OCI-LY1 (cell line): ENCODE results near the gene CA12.
"Not testable (repeated sequence)": the region's sequence is repeated elsewhere in the genome, so short reads cannot be mapped to it uniquely, and the experiment has no call there.

Source experiments
- H2AFZ ChIP-seq: fragments of 200-600 bp; sonication (generic), shearing (Covaris generic); 2 replicates; pipeline ENCODE4 v1.6.0; 2014; ENCODE audit warnings: antibody characterized with exemption, mild to moderate bottlenecking, low read length
- H3F3A ChIP-seq: fragments of 200-600 bp; sonication (generic), shearing (Covaris generic); 2 replicates; pipeline ENCODE4 v1.6.0; 2014; ENCODE audit warnings: mild to moderate bottlenecking, antibody characterized with exemption, low read length, moderate library complexity; ENCODE audit not compliant: insufficient read depth
- H3K27ac ChIP-seq: fragments of 200-600 bp; sonication (generic); 2 replicates; pipeline ENCODE4 v1.5.1; 2014; ENCODE audit warnings: low read length, mixed run types, mild to moderate bottlenecking, low read depth; ENCODE audit not compliant: poor library complexity, severe bottlenecking
- H3K27me3 ChIP-seq: fragments of 200-600 bp; sonication (generic); 2 replicates; pipeline ENCODE4 v1.6.0; 2014; ENCODE audit warnings: antibody characterized with exemption, mild to moderate bottlenecking, low read length, moderate library complexity; ENCODE audit not compliant: insufficient read depth
- H3K36me3 ChIP-seq: fragments of 200-600 bp; sonication (generic); 2 replicates; pipeline ENCODE4 v1.6.1; 2014; ENCODE audit warnings: mild to moderate bottlenecking, antibody characterized with exemption, low read length, moderate library complexity, mixed read lengths; ENCODE audit not compliant: insufficient read depth
- H3K4me1 ChIP-seq: fragments of 200-600 bp; sonication (generic); 2 replicates; pipeline ENCODE4 v1.5.1; 2014; ENCODE audit warnings: mild to moderate bottlenecking, low read length, moderate library complexity; ENCODE audit not compliant: insufficient read depth, severe bottlenecking
- H3K4me2 ChIP-seq: fragments of 200-600 bp; sonication (generic), shearing (Covaris generic); 2 replicates; pipeline ENCODE4 v1.6.1; 2014; ENCODE audit warnings: low read length
- H3K4me3 ChIP-seq: fragments of 200-600 bp; sonication (generic); 2 replicates; pipeline ENCODE4 v1.5.1; 2014; ENCODE audit warnings: low read length, low read depth, mild to moderate bottlenecking, mixed read lengths; ENCODE audit not compliant: poor library complexity, severe bottlenecking
- H3K79me2 ChIP-seq: fragments of 200-600 bp; shearing (Covaris generic); 2 replicates; pipeline ENCODE4 v1.6.1; 2016; ENCODE audit warnings: mixed run types, low read length, mixed read lengths; ENCODE audit not compliant: insufficient read depth
- H3K9ac ChIP-seq: fragments of 200-600 bp; sonication (generic), shearing (Covaris generic); 2 replicates; pipeline ENCODE4 v1.6.1; 2014; ENCODE audit warnings: mild to moderate bottlenecking, low read length, mixed read lengths
- H3K9me2 ChIP-seq: fragments of 200-600 bp; sonication (generic), shearing (Covaris generic); 2 replicates; pipeline ENCODE4 v1.6.1; 2014; ENCODE audit warnings: low read depth, mild to moderate bottlenecking, low read length, mixed read lengths
- H3K9me3 ChIP-seq: fragments of 200-600 bp; shearing (Covaris generic); 2 replicates; pipeline ENCODE4 v1.6.1; 2014; ENCODE audit warnings: low read length, mixed read lengths
- H4K20me1 ChIP-seq: fragments of 200-600 bp; sonication (generic), shearing (Covaris generic); 2 replicates; pipeline ENCODE4 v1.6.0; 2016; ENCODE audit warnings: mild to moderate bottlenecking, low read length; ENCODE audit not compliant: insufficient read depth
- EZH2 ChIP-seq: fragments of 200-600 bp; sonication (generic), shearing (Covaris generic); IDR thresholded peaks from 2 replicates; pipeline ENCODE4 v1.8.0; 2017; ENCODE audit warnings: borderline replicate concordance, mixed run types, mild to moderate bottlenecking, antibody characterized with exemption, low read length, moderate library complexity, mixed read lengths
- TF ChIP-seq, protein P1 (sequence below): fragments of 200-600 bp; sonication (generic), shearing (Covaris generic); IDR thresholded peaks from 2 replicates; pipeline ENCODE4 v1.5.1; 2017; ENCODE audit warnings: mild to moderate bottlenecking, antibody characterized with exemption, low read length, moderate library complexity, mixed read lengths

The CA12 gene

DNA sequence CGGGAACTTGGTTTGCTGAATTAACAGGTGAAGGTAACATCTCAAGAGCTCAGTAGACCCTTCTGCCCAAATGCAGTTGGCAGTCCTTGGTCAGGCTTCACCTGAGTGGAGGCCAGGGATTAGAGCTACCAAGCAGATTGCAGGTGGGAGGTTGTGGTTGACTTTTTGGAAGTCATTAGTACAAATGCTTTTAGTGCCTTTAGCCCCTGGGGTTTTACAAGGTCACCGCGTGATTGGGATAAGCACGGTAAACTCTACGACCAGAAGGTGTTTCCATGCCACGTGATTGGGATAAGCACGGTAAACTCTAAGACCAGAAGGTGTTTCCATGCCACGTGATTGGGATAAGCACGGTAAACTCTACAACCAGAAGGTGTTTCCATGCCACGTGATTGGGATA lies 61.2 kb downstream of the CA12 start:
- not testable (repeated sequence) for H3F3A ChIP-seq, H3K9me3 ChIP-seq, H3K27me3 ChIP-seq, H3K36me3 ChIP-seq, H3K27ac ChIP-seq, H4K20me1 ChIP-seq, H3K9ac ChIP-seq, H3K9me2 ChIP-seq, H3K4me2 ChIP-seq, H2AFZ ChIP-seq, H3K79me2 ChIP-seq, H3K4me1 ChIP-seq, H3K4me3 ChIP-seq

DNA sequence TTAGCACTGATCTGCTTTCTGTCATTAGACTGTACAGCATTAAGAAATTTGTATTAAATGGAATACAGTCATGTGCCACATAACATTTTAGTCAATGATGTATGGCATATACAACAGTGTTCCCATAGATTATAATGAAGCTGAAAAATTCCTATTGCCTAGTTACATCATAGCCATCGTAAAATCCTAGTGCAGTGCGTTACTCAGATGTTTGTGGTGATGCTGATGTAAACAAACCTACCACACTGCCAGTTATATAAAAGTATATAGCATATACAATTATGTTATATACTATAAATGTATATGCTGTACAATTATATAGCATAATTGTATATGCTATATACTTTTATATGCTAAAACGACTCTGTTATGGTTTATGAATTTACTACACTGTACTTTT lies 62.6 kb downstream of the CA12 start:
- TF ChIP-seq EZH2 = no peak
- TF ChIP-seq, protein P1, sequence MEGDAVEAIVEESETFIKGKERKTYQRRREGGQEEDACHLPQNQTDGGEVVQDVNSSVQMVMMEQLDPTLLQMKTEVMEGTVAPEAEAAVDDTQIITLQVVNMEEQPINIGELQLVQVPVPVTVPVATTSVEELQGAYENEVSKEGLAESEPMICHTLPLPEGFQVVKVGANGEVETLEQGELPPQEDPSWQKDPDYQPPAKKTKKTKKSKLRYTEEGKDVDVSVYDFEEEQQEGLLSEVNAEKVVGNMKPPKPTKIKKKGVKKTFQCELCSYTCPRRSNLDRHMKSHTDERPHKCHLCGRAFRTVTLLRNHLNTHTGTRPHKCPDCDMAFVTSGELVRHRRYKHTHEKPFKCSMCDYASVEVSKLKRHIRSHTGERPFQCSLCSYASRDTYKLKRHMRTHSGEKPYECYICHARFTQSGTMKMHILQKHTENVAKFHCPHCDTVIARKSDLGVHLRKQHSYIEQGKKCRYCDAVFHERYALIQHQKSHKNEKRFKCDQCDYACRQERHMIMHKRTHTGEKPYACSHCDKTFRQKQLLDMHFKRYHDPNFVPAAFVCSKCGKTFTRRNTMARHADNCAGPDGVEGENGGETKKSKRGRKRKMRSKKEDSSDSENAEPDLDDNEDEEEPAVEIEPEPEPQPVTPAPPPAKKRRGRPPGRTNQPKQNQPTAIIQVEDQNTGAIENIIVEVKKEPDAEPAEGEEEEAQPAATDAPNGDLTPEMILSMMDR = no peak
- H4K20me1 ChIP-seq = no peaks in the 10 kb centered on the region
- no peaks in the 10 kb centered on the region for H3K36me3 ChIP-seq
- H3F3A ChIP-seq = no peaks in the 10 kb centered on the region
- no peak overlapping the region for H2AFZ ChIP-seq
- no peak overlapping the region for H3K27ac ChIP-seq
- no peaks in the 10 kb centered on the region for H3K9me2 ChIP-seq
- no peaks in the 10 kb centered on the region for H3K4me1 ChIP-seq
- no peak overlapping the region for H3K9ac ChIP-seq
- no peaks in the 10 kb centered on the region for H3K79me2 ChIP-seq
- no peaks in the 10 kb centered on the region for H3K9me3 ChIP-seq
- no peak overlapping the region for H3K4me2 ChIP-seq
- no peaks in the 10 kb centered on the region for H3K27me3 ChIP-seq
- no peak overlapping the region for H3K4me3 ChIP-seq

DNA sequence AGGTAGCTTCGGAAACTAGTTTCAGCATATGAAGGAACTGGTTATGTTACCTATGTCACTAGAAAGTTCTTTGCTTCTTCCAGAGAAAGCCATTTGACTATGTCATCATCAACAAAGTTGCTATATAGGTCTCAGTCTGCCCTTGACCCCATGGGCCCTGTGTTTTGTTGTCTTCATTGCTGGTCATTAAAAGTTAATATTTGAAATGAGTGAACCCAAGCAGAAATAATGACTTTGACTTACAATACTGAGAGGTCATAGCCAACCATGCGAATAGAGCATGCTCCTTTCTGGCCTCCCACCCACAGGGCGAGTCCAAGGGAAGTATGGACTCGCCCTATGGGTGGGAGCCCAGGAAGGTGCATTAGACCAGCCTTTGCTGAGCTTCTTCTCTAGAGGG lies 63.3 kb downstream of the CA12 start:
- H3K27me3 ChIP-seq = no peaks in the 10 kb centered on the region
- no peak for TF ChIP-seq EZH2
- TF ChIP-seq, protein P1 = no peak
- no peaks in the 10 kb centered on the region for H4K20me1 ChIP-seq
- H3K27ac ChIP-seq = no peak overlapping the region
- no peak overlapping the region for H3K4me3 ChIP-seq
- H3K4me2 ChIP-seq = no peak overlapping the region
- H3K36me3 ChIP-seq = no peaks in the 10 kb centered on the region
- no peaks in the 10 kb centered on the region for H3F3A ChIP-seq
- no peaks in the 10 kb centered on the region for H3K4me1 ChIP-seq
- H3K79me2 ChIP-seq = no peaks in the 10 kb centered on the region
- no peaks in the 10 kb centered on the region for H3K9me3 ChIP-seq
- no peak overlapping the region for H3K9ac ChIP-seq
- no peaks in the 10 kb centered on the region for H3K9me2 ChIP-seq
- no peak overlapping the region for H2AFZ ChIP-seq

DNA sequence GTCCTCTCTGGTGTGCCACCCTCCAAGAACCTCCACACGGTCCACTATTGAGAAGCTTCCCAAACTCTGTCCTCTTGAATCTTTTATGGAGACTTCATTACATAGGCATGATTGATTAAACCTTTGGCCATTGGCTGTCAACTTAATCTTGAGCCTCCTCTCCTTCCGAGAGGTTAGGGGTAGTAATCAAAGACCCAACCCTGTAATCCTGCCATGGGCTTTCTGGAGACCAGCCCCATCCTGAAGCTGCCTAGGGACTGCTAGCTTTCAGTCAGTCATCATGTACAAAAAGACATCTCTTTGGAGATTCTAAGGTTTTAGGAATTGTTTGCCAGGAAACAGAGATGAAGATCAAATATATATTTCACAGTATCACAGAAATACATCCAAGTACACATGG lies 67.2 kb downstream of the CA12 start:
- no peak overlapping the region for H3K4me2 ChIP-seq

More for the DNA sequence above, 67.2 kb downstream of the CA12 start:
- Histone ChIP-seq H3K4me1 (no peaks in the 10 kb centered on the region), H3K27ac (no peak overlapping the region), H3K4me3 (no peak overlapping the region), H2AFZ (no peak overlapping the region), H3K36me3 (no peaks in the 10 kb centered on the region), H4K20me1 (no peaks in the 10 kb centered on the region), H3K9ac (no peak overlapping the region), H3K9me3 (no peaks in the 10 kb centered on the region), H3K79me2 (no peaks in the 10 kb centered on the region), H3K27me3 (no peaks in the 10 kb centered on the region), H3K9me2 (no peaks in the 10 kb centered on the region), H3F3A (no peaks in the 10 kb centered on the region)
- no peak for TF ChIP-seq EZH2
- TF ChIP-seq, protein P1 = no peak
